HG03159 (cell line): ENCODE measurements around the gene VWA5B2.
A peak's percentile ranks its signal among the peaks of the same experiment; 100 is the strongest.

ENCODE experiments used
- ATAC-seq: cut with Tn5 transposase; IDR thresholded peaks from one replicate; pipeline ENCODE4 v1.9.1; 2021; ENCODE audit warnings: mild to moderate bottlenecking, moderate library complexity; ENCODE audit not compliant: unreplicated experiment

The VWA5B2 gene

GRCh38 chr3:184229394-184230080 lies at the start of gene VWA5B2:
Gene VWA5B2 (plus strand): TSS chr3:184229585. CDS start chr3:184230529, 944 bp downstream.
- peak; percentile 84 for ATAC-seq

GRCh38 chr3:184180165-184180564 lies 49.2 kb upstream of the VWA5B2 start:
- ATAC-seq, result no peak

- no peak for ATAC-seq
Measured at GRCh38 chr3:184181596-184181995, 47.8 kb upstream of the VWA5B2 start.

GRCh38 chr3:184183679-184184078 lies 45.7 kb upstream of the VWA5B2 start:
- ATAC-seq, result no peak

GRCh38 chr3:184184546-184185230 lies 44.7 kb upstream of the VWA5B2 start:
- no peak for ATAC-seq

- peak; percentile 88 for ATAC-seq
Measured at GRCh38 chr3:184185461-184186183, 43.8 kb upstream of the VWA5B2 start.

GRCh38 chr3:184186184-184186901 lies 43.0 kb upstream of the VWA5B2 start, which contains the start of gene ABCF3:
Gene ABCF3 (plus strand): TSS chr3:184186199. CDS start chr3:184186208, 9 bp downstream.
- ATAC-seq, result peak; percentile 26

- no peak for ATAC-seq
Measured at GRCh38 chr3:184186902-184187207, 42.5 kb upstream of the VWA5B2 start.

GRCh38 chr3:184188080-184188479 lies 41.3 kb upstream of the VWA5B2 start:
- ATAC-seq, result no peak

GRCh38 chr3:184189421-184189820 lies 40.0 kb upstream of the VWA5B2 start:
- no peak for ATAC-seq

- no peak for ATAC-seq
Measured at GRCh38 chr3:184192889-184193288, 36.5 kb upstream of the VWA5B2 start.

- ATAC-seq, result no peak
Measured at GRCh38 chr3:184193991-184194539, 35.3 kb upstream of the VWA5B2 start.

- ATAC-seq, result no peak
Measured at GRCh38 chr3:184196536-184196935, 32.8 kb upstream of the VWA5B2 start.

GRCh38 chr3:184198509-184198908 lies 30.9 kb upstream of the VWA5B2 start:
- no peak for ATAC-seq

- ATAC-seq, result no peak
Measured at GRCh38 chr3:184200825-184201224, 28.6 kb upstream of the VWA5B2 start.

GRCh38 chr3:184203526-184203925 lies 25.9 kb upstream of the VWA5B2 start:
- ATAC-seq, result no peak

- no peak for ATAC-seq
Measured at GRCh38 chr3:184209146-184209923, 20.1 kb upstream of the VWA5B2 start.

- no peak for ATAC-seq
Measured at GRCh38 chr3:184211297-184211696, 18.1 kb upstream of the VWA5B2 start.

GRCh38 chr3:184211718-184212117 lies 17.7 kb upstream of the VWA5B2 start:
- no peak for ATAC-seq

- ATAC-seq, result no peak
Measured at GRCh38 chr3:184218814-184219213, 10.6 kb upstream of the VWA5B2 start.
